Gastrocnemius medialis (tissue), 4 donors: ENCODE data around the gene GPR61.

Experiments used
- CTCF ChIP-seq, 5 experiments: fragments of 450-650 bp in 3 of 5; fragments of 200-600 bp in 2 of 5; sonication (generic) in 2 of 5; IDR thresholded peaks in 4 of 5; conservative IDR thresholded peaks in 1 of 5; 1 replicate in 4 of 5; 2 replicates in 1 of 5; pipeline ENCODE4 v1.5.1; 2016 to 2019; ENCODE audit warnings: antibody characterized with exemption in 5 of 5, mild to moderate bottlenecking in 3 of 5, moderate library complexity in 3 of 5
- POLR2A ChIP-seq, 2 donors: fragments of 450-650 bp; IDR thresholded peaks; one replicate each; pipeline ENCODE4 v1.6.1; 2017; ENCODE audit warnings: antibody characterized with exemption in 2 of 2, mild to moderate bottlenecking in 2 of 2, moderate library complexity in 2 of 2

- no peak for TF ChIP-seq CTCF (IDR thresholded peaks at IDR 0.05 in 4 of 5, conservative IDR thresholded peaks at IDR 0.05 in 1 of 5)
- no peak for TF ChIP-seq POLR2A (IDR thresholded peaks at IDR 0.05)
Observed at GRCh38 chr1:109547463-109548320, 8.0 kb downstream of the GPR61 start.
